GM21737 (cell line): ENCODE measurements around the gene PTPRD.

Source experiments
- ATAC-seq: cut with Tn5 transposase; IDR thresholded peaks from one replicate; pipeline ENCODE4 v1.9.1; 2021; ENCODE audit warnings: mild to moderate bottlenecking, moderate library complexity; ENCODE audit not compliant: unreplicated experiment

The PTPRD gene

DNA sequence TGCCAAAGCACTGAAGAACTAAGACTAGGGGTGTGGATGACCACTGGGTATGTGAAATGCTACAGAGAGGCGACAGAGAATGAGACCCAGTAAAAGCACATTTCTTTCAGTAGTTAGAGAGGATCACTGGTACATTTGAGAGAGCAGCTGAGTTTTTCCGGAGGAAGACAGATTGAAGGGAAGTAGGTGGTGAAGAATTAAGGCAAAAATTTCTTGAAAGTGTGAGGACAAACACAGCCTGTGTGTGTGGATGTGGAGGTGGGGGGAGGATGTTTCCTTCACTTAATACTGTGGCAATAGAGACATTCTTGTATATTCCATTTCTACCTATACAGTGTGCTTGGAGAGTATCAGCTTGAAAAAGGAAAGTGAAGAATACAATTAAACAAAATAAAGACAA, 1942.1 kb downstream of the PTPRD start:
- no peak for ATAC-seq

DNA sequence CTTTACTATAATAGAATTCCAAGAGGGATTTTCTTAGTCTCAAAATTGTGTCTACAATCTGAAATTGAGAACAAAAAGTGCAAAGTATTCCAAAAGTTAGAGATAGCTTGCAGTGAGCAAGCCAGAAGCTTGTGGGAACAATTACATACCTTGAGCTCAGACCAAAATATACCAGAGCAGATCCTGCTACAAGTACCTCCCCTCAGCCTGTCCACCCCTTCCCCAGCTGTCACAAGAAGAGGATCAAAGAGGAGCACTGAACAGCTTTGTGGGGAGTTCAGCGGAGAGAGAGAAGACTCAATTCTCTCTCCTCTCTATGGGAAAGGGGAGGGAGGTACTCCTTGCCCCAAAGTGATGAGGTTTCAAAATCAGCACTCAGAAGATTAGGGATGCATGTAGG, 1944.1 kb downstream of the PTPRD start:
- ATAC-seq = no peak

DNA sequence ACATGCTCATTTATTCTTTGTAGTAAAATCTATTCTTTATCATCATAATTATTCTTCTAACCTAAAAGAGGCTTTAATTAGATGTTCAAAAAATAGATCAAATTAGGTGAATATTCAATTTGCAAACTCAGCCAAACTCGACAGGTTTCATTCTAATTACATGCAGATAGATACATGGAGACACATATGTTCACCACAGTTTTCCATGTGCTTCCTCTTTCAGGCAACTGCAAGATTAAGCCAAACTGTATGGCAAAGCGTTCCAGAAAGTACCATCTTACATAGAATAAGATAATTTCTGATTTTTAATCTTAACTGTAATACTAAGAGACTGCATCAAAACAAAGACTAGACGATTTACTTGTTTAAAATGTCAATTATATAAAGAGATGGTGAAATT, 1944.6 kb downstream of the PTPRD start:
- no peak for ATAC-seq

DNA sequence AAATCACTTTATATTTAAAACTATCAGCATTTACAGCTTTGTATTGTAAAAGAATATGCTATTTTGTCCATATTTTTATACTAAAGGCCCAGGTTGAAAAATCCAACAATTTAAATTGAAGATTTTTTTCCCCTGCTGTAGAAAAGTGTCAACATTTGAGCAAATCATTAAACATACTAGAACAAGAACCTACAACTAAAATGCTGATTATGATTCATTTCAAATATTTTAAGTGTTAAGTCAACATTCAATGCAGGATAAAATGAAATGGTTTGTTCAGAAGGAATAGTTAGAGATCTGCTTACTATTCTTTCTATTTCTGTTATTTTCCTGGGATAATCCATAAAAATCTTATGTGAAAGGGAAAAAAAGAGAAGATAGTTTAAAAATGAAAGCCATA, 1946.7 kb downstream of the PTPRD start:
- ATAC-seq = no peak

DNA sequence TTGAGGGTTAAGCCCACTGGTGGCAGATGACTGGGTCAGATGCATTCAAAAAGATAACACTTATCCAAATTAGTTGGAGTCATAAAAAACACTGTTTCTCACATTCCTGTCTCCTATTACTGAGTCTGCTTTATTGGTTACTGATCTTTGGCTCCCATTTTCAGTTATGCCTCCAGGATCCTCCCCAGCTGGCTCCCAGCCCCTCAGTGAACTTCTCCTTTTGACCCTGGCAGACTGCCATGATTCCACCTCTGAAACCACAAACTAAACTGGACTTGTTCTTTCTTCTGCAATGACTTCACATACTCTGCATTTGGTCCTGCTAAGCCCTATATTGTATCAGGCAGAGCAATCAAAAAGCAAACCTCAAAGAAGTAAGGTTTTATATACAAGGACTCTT, 1952.4 kb downstream of the PTPRD start:
- ATAC-seq = no peak

DNA sequence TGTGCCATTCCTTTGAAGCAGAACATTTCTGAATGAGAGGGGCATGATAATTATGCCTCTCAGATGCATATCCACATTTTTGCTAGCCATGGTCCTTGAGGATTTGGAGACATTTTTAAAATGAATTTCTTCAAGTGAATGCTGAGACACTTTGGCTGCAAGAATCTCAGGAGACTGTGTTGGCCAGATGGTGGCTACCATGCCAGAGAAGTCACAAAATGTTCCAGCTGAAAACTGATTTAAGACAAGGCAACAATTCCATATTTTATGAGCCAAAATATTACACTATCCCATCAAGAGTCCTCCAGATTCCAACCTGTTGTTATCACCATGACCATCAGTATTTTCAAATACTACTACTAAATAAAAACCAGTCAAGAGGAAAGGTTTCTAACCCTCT, 1953.7 kb downstream of the PTPRD start:
- no peak for ATAC-seq

DNA sequence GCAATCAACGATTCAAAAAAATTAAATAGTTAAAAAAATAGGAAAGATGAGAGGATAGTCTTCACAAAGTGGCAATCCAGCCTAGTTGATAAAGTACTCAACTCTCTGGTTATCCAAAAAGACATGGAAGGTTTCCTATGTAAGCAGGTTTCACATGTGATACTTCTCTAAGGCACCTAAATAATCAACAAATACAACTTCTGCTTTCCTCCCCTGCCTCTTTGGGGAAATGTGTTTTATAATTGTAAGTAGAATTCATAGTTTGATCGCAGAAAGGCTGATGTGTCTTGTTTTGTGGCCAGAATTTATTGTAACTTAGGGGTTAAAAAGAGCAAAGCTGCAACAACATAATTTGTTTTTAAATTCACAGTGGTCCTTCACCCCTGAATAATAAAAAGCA, 1957.7 kb downstream of the PTPRD start:
- no peak for ATAC-seq

DNA sequence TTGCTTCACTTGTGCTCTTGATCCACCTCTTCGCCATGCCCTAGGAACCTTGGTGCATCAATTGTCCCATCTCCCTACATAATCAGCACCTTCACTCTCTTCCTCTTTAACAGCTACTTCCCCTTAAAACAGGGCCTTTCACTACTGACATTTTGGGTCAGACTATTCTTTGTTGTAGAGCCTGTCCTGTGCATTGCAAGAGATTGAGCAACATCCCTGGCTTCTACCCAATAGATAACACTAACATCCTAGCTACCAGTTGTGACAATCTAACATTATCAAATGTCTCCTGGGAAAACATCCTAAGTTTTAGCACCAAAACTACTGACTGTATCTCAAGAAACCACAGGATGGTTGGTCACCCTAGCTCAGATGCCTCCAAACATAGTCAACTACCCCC, 1958.9 kb downstream of the PTPRD start:
- no peak for ATAC-seq

DNA sequence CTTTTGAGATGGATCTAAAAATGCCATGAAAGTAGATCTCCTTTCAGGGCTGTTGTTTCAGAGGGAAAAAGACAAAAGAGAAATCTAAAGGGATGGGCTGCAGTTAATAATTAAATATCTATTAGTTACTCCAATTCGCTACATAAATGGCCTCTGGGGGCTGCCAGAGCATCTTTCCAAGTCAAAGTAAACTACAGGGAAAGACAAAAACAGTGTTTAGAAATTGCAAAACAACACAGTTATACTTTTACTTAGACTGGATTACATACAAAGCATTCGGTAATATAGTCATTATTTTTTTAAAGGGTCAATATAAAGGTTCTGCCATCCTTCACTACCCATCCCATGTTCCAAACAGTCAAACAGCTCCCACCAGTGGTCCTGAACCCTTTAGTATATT, 1959.7 kb downstream of the PTPRD start:
- ATAC-seq = no peak

DNA sequence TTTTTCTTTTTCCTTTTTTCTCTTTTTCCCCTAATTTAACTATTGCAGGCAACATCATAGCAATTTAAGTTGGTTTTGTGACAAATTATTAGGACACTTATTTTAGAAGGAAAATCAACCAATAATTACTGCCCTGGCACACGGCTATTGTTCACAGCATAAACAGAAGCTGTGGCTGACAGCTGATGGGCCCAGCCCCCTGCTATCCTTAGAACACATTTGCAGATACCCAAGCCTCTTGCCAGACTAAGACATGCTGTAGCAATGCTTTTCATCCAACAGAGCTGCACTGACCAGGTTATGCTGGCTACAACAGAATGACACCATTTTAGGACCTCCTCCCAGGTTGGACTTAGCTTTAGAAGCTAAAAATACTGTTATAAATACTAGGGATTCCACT, 1960.5 kb downstream of the PTPRD start:
- ATAC-seq = no peak

DNA sequence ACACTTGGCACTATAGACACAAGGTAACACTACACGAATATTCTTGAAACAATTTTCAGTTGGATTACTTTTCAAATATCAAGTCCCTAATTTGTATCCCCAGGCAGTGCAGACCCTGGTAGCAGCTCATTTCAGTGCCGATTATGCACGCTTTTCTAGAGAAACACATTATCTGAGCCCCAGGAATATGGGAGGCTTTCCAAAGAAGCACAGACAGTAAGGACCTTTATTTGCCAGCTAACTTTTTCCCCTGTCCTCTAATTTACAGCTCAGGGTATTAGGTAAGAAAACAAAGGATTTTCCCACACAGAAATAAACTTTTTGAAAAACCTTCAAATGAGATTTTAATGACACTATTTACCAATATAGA, 1961.0 kb downstream of the PTPRD start:
- ATAC-seq = no peak

DNA sequence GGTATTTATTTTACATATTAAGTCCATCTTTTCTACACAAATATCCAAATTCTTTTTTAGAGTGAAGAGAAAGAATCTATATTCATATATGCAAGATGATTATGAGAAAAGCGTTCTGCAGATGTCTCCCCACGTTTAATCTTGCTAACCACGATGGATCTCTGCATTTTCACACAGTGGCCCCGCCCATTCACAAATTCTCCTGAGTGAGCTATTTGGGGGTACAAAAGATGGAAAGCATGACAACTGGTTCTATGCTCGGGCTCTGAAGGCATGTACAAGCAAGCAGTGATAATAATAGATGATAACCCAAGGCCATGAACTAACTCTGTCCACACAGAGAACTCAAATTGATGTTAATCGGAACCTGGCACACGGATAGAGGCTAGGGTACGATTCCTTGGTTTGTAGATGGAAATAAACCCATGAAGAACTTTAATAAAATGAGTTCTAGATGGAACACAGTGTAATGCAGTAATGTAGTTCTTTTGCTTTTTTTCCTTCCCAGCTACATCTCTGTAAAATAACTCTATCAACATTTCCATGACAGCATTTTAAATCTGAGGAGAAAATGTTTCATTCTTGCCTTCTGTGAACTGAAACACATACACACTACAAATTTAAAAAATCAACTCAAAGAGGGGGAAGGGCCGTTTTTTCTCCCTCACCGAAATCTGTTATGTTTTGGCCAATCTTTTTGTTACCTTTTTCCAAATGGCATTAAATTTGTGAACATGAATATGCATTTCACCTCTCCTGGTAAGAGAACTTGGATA, 1961.5 kb downstream of the PTPRD start:
- ATAC-seq = no peak

DNA sequence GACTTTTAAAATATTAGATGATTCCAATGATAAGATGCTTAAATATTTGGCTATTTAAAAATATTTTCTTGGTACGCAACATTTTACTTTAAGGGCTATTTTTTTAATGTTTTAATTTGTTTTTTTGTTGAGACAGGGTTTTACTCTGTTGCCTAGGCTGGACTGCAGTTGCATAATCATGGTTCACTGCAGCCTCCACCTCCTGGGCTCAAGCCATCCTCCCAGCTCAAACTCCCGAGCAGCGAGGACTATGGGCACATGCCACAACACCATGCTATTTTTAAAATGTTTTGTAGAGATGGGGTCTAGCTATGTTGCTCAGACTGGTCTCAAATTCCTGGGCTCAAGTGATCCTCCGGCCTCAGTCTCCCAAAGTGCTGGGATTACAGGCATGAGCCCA, 1963.0 kb downstream of the PTPRD start:
- ATAC-seq = no peak

DNA sequence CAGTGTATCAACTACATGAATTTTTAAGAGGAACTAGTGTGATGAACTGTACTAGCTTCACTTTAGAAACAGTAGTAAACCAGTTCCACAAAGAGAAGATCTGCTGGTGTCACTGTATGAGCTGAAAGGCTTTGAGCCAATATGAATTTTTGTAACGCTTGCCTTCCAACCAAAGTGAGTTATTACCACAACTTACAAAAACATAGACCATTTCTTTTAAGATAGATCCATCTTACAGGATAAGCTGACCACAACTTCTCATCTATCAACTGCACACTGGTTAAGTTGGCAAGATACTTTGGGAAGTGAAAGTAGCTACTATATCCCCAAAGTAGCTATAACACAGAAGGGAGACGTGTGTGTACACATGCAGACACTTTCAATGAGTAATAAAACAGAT, 1963.6 kb downstream of the PTPRD start:
- ATAC-seq = no peak

DNA sequence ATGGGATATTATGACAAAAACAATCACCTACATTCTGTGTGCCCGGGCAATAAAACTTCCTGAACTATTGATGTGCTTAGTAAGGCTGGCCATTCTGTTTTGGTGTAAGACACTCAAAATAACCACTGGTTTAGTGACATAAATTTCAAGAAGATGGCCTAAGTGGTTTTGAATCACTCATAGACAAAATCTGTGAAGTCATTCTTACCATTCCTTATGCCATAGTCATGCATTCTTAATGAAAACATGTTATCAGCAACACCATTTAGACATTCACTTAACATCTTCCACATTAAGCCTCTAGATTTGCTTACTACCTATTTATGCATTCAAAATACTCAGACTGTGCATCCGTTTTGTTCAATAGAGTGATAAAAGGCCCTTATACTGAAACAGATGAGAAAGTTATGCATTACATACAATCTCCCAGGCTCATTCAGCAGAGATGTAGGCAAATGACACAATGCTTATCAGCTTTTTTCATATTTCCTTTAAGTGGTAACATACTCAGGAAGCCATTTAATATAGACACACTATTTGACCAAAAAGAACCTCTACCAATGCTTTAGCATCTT, 1964.4 kb downstream of the PTPRD start:
- no peak for ATAC-seq

DNA sequence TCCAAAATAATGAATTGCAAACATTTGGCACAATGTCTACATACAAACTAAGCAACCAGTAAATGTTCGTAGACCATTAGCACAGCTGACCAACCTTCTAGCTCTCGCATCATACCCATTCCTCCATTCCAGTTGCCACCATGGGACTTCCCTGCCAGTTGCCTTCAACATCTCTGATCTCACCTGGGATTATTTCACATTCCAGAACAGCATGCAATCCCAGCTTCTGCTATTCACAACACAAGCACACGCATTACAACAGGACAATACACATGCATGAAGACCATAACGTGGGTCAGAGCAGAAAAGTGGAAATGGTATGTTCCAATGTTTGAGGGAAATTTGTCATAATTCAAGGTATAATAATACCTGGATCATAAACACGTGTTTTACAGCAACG, 1965.0 kb downstream of the PTPRD start:
- ATAC-seq = no peak

DNA sequence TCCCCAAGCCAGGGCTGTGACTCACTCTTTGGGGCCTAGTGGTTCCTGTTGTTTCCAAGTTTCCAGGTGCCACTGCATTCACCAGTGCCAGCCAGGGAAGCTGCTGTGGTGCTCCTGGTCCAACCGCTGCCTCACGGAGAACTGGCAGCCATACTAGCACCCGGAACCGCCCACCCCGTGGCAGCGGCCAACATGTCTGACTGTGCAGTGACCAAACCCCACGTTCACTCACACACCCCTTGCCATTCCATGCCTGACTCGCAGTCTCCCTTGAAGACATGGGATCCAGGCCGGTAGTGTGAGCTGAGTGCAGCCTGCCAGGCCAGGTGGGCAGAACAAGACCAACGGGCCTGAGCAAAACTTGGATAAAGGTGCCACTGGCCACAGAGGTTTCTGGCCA, 1968.2 kb downstream of the PTPRD start:
- no peak for ATAC-seq

DNA sequence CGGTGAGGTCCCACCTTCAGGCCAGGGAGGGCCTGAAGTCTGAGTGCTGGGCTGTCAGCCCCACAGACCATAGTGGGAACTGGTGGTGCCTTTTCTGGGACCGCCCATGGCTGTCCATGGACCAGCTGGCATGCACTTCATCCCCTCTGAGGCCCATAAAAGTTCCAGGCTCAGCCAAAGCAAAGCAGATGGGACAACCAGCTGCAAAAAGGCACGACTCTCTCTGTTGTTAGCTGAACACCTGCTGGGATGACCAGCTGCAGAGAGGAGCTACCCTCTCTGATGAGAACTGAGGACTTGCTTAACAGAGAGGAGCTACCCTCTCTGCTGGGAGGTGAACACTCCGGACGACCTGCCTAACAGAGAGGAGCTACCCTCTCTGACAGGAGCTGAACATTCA, 1968.9 kb downstream of the PTPRD start:
- no peak for ATAC-seq

DNA sequence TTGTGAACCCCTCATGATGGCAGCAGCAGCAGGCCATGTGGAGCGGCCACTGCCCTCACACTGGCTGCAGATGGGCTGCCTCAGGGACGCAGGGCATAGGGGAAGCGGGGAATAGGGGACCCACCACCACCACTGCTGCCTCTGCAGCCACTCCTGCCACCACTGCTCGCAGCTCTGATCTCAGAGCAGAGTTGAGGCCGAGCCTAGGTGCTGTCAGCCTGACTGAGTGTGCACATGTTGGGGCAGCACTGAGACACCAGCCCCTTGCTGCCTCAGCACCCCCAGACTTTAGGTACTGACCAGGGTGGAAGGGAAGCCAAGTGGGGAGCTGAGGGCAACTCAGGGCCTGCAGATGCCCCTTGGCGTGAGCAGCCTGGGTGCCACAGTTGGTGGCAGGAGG, 1969.3 kb downstream of the PTPRD start:
- no peak for ATAC-seq

DNA sequence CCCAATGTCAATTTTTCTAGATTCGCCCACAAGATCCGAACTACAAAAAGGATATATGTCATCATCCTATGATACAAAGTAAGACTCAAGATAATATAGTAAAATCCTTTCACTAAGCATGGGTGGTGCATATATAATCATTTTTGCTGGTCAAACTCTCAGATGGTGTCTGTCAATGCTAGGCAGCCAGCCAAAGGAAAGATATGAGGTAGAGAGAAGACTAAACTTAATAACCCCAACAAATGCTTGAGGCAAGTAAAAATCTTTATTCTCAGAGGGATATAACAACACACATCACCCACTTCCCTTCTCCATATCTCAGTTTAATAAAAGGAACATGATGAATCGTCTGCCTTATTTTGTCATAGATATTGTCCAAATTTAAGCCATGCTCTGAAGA, 1972.0 kb downstream of the PTPRD start:
- no peak for ATAC-seq

DNA sequence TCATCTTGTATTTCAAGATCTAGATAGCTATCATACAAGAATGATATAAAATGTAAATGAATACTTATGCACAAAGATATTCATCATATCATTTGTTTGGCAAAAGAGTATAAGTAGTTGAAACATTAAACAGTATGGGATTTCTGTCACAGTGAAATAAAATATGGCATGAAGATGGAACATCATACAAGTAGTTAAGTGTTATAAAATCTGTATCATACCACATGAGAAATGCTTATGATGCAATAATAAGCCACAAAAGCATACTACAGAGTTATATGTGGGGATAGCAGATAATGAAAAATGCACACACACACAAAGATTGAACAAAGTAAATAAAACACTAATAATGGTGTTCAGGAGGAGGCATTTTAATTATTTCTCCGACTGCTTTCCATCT, 1975.2 kb downstream of the PTPRD start:
- no peak for ATAC-seq

DNA sequence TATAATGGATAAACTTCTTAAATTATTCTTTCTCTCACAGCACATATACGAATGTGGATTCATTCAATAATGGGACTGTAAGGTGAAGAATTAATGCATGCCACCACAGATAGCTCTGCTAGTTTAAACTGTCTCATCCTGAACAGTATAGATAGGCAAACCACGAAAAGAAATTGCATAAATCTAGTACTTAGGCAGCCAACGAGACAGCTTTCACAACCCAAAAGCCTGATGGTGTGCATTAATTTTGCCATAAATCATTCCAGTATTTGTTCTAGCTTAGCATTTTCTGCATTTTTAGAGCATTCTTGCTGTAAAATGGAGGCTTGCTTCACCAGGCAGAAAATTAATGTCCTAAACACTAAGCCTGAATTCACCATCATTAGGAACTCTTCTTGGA, 1979.0 kb downstream of the PTPRD start:
- no peak for ATAC-seq

DNA sequence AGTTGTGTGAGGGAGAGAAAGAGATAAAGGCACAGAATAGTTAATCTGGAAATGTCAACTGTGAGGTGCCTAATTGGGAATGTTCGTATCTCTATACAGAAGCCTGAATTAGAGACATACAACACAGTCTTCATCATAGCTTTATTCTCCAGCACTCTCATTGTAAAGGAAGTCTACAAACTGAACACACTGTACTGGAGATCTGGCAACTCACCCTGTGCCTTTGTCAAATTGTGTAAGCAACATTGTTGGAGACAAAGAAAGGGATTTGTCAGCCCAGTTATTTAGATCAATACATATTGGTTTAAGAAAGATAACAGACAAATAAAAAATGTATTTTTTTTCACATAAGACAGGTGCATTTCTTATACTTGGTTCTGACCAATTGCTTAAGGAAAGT, 1980.3 kb downstream of the PTPRD start:
- ATAC-seq = no peak
